H9 (cell line): ENCODE results near the gene PXDC1. TPM values are rescaled to one million over a fixed set of nuclear protein-coding genes. Genes with fewer than 3 reads are reported as not detected.

Source experiments
- DNase-seq: peaks from one replicate; pipeline ENCODE4 v3.0.0-alpha.2; 2017
- H2AFZ ChIP-seq: one replicate; pipeline ENCODE4 v1.6.1; 2013; ENCODE audit warnings: mild to moderate bottlenecking, low read length, control low read depth, moderate library complexity
- H2AK5ac ChIP-seq: 2 replicates; pipeline ENCODE4 v1.6.1; 2013; ENCODE audit warnings: low read length, control low read depth, mixed read lengths; ENCODE audit not compliant: insufficient read length
- H2BK120ac ChIP-seq: one replicate; pipeline ENCODE4 v1.6.1; 2013; ENCODE audit warnings: low read depth, mild to moderate bottlenecking, low read length, control low read depth, inconsistent platforms; ENCODE audit not compliant: poor library complexity, severe bottlenecking
- H2BK12ac ChIP-seq: 2 replicates; pipeline ENCODE4 v1.6.1; 2013; ENCODE audit warnings: low read length, control low read depth, mixed read lengths, low read depth; ENCODE audit not compliant: insufficient read length
- H2BK15ac ChIP-seq: 2 replicates; pipeline ENCODE4 v1.6.1; 2013; ENCODE audit warnings: low read depth, low read length, control low read depth
- H2BK20ac ChIP-seq: one replicate; pipeline ENCODE4 v1.6.1; 2013; ENCODE audit warnings: low read depth, mild to moderate bottlenecking, low read length, control low read depth, inconsistent platforms; ENCODE audit not compliant: poor library complexity, severe bottlenecking
- H2BK5ac ChIP-seq: 2 replicates; pipeline ENCODE4 v1.6.1; 2013; ENCODE audit warnings: low read length, control low read depth, mixed read lengths; ENCODE audit not compliant: insufficient read length
- H3K14ac ChIP-seq: 2 replicates; pipeline ENCODE4 v1.6.1; 2013; ENCODE audit warnings: low read length, control low read depth; ENCODE audit not compliant: insufficient read depth
- H3K18ac ChIP-seq: 2 replicates; pipeline ENCODE4 v1.6.1; 2013; ENCODE audit warnings: low read depth, mild to moderate bottlenecking, mixed read lengths, low read length, control low read depth; ENCODE audit not compliant: insufficient read length
- H3K23ac ChIP-seq: 2 replicates; pipeline ENCODE4 v1.6.1; 2013; ENCODE audit warnings: low read length, control low read depth, mixed read lengths, low read depth; ENCODE audit not compliant: insufficient read length
- H3K23me2 ChIP-seq: 2 replicates; pipeline ENCODE4 v1.6.1; 2013; ENCODE audit warnings: low read depth, mild to moderate bottlenecking, mixed read lengths, low read length, control low read depth; ENCODE audit not compliant: insufficient read length, poor library complexity, severe bottlenecking
- H3K27ac ChIP-seq: 2 replicates; pipeline ENCODE4 v1.5.1; 2013; ENCODE audit warnings: low read length, control low read depth, mixed read lengths, low read depth; ENCODE audit not compliant: insufficient read length
- H3K27me3 ChIP-seq: 2 replicates; pipeline ENCODE4 v1.6.1; 2013; ENCODE audit warnings: low read length, control low read depth, inconsistent platforms; ENCODE audit not compliant: insufficient read depth
- H3K4ac ChIP-seq: 2 replicates; pipeline ENCODE4 v1.6.1; 2013; ENCODE audit warnings: low read depth, mild to moderate bottlenecking, control low read depth, inconsistent platforms, low read length, moderate library complexity
- H3K4me1 ChIP-seq: 2 replicates; pipeline ENCODE4 v1.6.1; 2013; ENCODE audit warnings: low read length, control low read depth, inconsistent platforms; ENCODE audit not compliant: insufficient read depth
- H3K4me2 ChIP-seq: 2 replicates; pipeline ENCODE4 v1.6.1; 2013; ENCODE audit warnings: low read length, control low read depth, mixed read lengths; ENCODE audit not compliant: insufficient read length, insufficient read depth
- H3K56ac ChIP-seq: 2 replicates; pipeline ENCODE4 v1.6.1; 2013; ENCODE audit warnings: low read depth, mild to moderate bottlenecking, mixed read lengths, low read length, control low read depth; ENCODE audit not compliant: insufficient read length
- H3K79me1 ChIP-seq: 2 replicates; pipeline ENCODE4 v1.6.1; 2013; ENCODE audit warnings: low read depth, mild to moderate bottlenecking, moderate library complexity, low read length, control low read depth, inconsistent platforms; ENCODE audit not compliant: insufficient read depth, poor library complexity, severe bottlenecking
- H3K79me2 ChIP-seq: 2 replicates; pipeline ENCODE4 v1.6.1; 2013; ENCODE audit warnings: low read length, control low read depth, inconsistent platforms; ENCODE audit not compliant: insufficient read depth
- H3K9ac ChIP-seq: 2 replicates; pipeline ENCODE4 v1.6.1; 2013; ENCODE audit warnings: low read length, control low read depth, mixed read lengths; ENCODE audit not compliant: insufficient read length; ENCODE audit errors: extremely low read depth
- H3K9me3 ChIP-seq: one replicate; pipeline ENCODE4 v1.6.1; 2013; ENCODE audit warnings: low read depth, low read length, inconsistent platforms; ENCODE audit not compliant: control insufficient read depth
- H3T11ph ChIP-seq: one replicate; pipeline ENCODE4 v1.6.1; 2013; ENCODE audit warnings: mild to moderate bottlenecking, low read length, control low read depth, inconsistent platforms
- H4K20me1 ChIP-seq: one replicate; pipeline ENCODE4 v1.6.1; 2013; ENCODE audit not compliant: control insufficient read depth, insufficient read length, insufficient read depth
- H4K5ac ChIP-seq: 2 replicates; pipeline ENCODE4 v1.6.1; 2013; ENCODE audit warnings: low read depth, mild to moderate bottlenecking, mixed read lengths, low read length, control low read depth; ENCODE audit not compliant: insufficient read length
- H4K8ac ChIP-seq: replicated peaks from 2 replicates; pipeline ENCODE4 v1.6.1; 2013; ENCODE audit warnings: low read length, control low read depth, mixed read lengths, low read depth; ENCODE audit not compliant: insufficient read length
- H4K91ac ChIP-seq: 2 replicates; pipeline ENCODE4 v1.6.1; 2013; ENCODE audit warnings: low read depth, mild to moderate bottlenecking, moderate library complexity, mixed read lengths, low read length, control low read depth; ENCODE audit not compliant: insufficient read length
- H3K27ac Mint-ChIP-seq, 3 experiments: 2 replicates in 2 of 3; 3 replicates in 1 of 3; pipeline ENCODE4 v1.8.0; 2020 to 2021; ENCODE audit warnings: mixed read lengths in 3 of 3, mild to moderate bottlenecking in 1 of 3, moderate library complexity in 1 of 3
- H3K27me3 Mint-ChIP-seq: 2 replicates; pipeline ENCODE4 v1.8.0; 2021; ENCODE audit warnings: low read depth, mild to moderate bottlenecking, moderate library complexity, mixed read lengths
- H3K36me3 Mint-ChIP-seq, 3 experiments: 2 replicates in 2 of 3; 3 replicates in 1 of 3; pipeline ENCODE4 v1.8.0; 2020 to 2021; ENCODE audit warnings: low read depth in 3 of 3, mixed read lengths in 3 of 3; ENCODE audit not compliant: insufficient read depth in 1 of 3
- H3K4me1 Mint-ChIP-seq, 2 experiments: 2 replicates each; pipeline ENCODE4 v1.8.0; 2020; ENCODE audit warnings: mixed read lengths in 2 of 2
- H3K4me3 Mint-ChIP-seq, 2 experiments: 2 replicates in 1 of 2; 3 replicates in 1 of 2; pipeline ENCODE4 v1.8.0; 2020 to 2021; ENCODE audit warnings: mild to moderate bottlenecking in 2 of 2, mixed read lengths in 2 of 2, moderate library complexity in 1 of 2
- H3K9me3 Mint-ChIP-seq, 2 experiments: 2 replicates in 1 of 2; 3 replicates in 1 of 2; pipeline ENCODE4 v1.8.0; 2020; ENCODE audit warnings: mild to moderate bottlenecking in 2 of 2, mixed read lengths in 2 of 2, moderate library complexity in 1 of 2
- whole genome bisulfite sequencing: extraction: QIAGEN DNeasy Blood & Tissue Kit; methylation state at CpG from one replicate; pipeline ENCODE4 v1.1.7; 2013; ENCODE audit warnings: missing lambda C conversion rate, low lambda C conversion rate, mixed read lengths; ENCODE audit not compliant: insufficient read length; ENCODE audit errors: extremely low coverage; 5-methylcytosine and 5-hydroxymethylcytosine counted together
- total RNA-seq: library from RNA; stranded (reverse); gene quantifications from 2 replicates; pipeline ENCODE4 v1.2.1, GENCODE V29; 2021
- TF ChIP-seq, protein P1 (sequence below): fragments of 200-600 bp; sonication (generic); conservative IDR thresholded peaks from 3 replicates; pipeline ENCODE4 v1.8.0; 2021; ENCODE audit warnings: antibody characterized with exemption, mild to moderate bottlenecking

Gene PXDC1
- total RNA-seq, 1 experiment from 2014 or later = 3.1 TPM

DNA sequence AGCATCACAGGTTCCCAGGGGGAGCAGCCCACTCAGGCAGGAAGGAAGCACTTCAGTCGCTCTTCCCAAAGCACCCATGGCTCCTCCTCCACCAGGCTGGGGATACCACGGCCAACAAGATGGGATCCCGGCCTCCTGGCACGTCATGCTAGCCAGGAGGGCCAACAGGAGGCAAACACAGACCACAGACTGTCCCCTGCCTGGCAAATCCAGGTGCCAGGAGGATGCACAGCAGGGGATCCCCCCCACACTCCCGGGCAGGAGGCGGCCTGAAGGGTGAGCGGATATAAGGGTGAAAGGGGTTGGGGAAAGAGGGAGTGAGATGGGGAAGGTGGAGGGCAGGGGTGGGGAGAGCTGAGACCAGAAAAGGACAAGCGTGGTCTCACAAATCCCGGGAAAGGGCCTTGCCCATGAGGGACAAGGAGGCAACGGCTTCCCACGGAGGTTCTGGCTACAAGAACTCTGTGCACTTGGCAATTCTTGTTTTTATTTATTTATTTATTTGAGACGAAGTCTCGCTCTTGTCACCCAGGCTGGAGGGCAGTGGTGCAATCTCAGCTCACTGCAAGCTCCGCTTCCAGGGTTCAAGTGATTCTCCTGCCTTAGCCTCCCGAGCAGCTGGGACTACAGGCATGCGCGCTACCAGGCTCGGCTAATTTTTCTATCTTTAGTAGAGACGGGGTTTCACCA is 7.2 kb downstream of the PXDC1 start:
- no peak overlapping the region for H3K23ac ChIP-seq
- 100% methylated on average over 1 of the region's 19 CpGs for WGBS
- H3K79me1 ChIP-seq = no peaks in the 10 kb centered on the region
- H2BK12ac ChIP-seq = no peak overlapping the region
- no peak for DNase-seq
- no peaks in the 10 kb centered on the region for H3K4me1 ChIP-seq
- no peak overlapping the region for H2BK15ac ChIP-seq
- H3K27me3 ChIP-seq = no peaks in the 10 kb centered on the region; the same call in 1 of the 2 replicates
- no peak overlapping the region for H2BK20ac ChIP-seq
- H3K18ac ChIP-seq = no peak overlapping the region
- peaks cover 38% of the 10 kb centered on the region for H3K27me3 Mint-ChIP-seq
- no peak overlapping the region for H3K4ac ChIP-seq
- H4K20me1 ChIP-seq = no peaks in the 10 kb centered on the region
- no peak overlapping the region for H3K27ac ChIP-seq
- no peaks in the 10 kb centered on the region for H3K79me2 ChIP-seq
- H3K9ac ChIP-seq = no peak overlapping the region
- no peak overlapping the region for H3K4me2 ChIP-seq
- no peak overlapping the region; a peak in 1 of 5 replicates for H3K4me3 Mint-ChIP-seq
- no peaks in the 10 kb centered on the region for H3K9me3 ChIP-seq
- no peak overlapping the region for H3K56ac ChIP-seq
- H2AFZ ChIP-seq = no peak overlapping the region
- no peak overlapping the region for H4K8ac ChIP-seq
- no peaks in the 10 kb centered on the region for H3K9me3 Mint-ChIP-seq
- H3T11ph ChIP-seq = no peak overlapping the region
- H3K36me3 Mint-ChIP-seq = no peaks in the 10 kb centered on the region
- H4K5ac ChIP-seq = no peak overlapping the region
- no peak overlapping the region for H2BK5ac ChIP-seq
- H3K14ac ChIP-seq = no peak overlapping the region
- H3K27ac Mint-ChIP-seq = no peak overlapping the region
- TF ChIP-seq, protein P1, sequence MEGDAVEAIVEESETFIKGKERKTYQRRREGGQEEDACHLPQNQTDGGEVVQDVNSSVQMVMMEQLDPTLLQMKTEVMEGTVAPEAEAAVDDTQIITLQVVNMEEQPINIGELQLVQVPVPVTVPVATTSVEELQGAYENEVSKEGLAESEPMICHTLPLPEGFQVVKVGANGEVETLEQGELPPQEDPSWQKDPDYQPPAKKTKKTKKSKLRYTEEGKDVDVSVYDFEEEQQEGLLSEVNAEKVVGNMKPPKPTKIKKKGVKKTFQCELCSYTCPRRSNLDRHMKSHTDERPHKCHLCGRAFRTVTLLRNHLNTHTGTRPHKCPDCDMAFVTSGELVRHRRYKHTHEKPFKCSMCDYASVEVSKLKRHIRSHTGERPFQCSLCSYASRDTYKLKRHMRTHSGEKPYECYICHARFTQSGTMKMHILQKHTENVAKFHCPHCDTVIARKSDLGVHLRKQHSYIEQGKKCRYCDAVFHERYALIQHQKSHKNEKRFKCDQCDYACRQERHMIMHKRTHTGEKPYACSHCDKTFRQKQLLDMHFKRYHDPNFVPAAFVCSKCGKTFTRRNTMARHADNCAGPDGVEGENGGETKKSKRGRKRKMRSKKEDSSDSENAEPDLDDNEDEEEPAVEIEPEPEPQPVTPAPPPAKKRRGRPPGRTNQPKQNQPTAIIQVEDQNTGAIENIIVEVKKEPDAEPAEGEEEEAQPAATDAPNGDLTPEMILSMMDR = no peak
- H2AK5ac ChIP-seq = no peak overlapping the region
- H2BK120ac ChIP-seq = no peak overlapping the region
- H3K23me2 ChIP-seq = no peaks in the 10 kb centered on the region
- H3K4me1 Mint-ChIP-seq = peaks cover 37 to 41% of the 10 kb centered on the region in 2 experiments
- H4K91ac ChIP-seq = no peak overlapping the region
